Measurements from ENCODE around the gene DPP3.

The DPP3 gene

DNA sequence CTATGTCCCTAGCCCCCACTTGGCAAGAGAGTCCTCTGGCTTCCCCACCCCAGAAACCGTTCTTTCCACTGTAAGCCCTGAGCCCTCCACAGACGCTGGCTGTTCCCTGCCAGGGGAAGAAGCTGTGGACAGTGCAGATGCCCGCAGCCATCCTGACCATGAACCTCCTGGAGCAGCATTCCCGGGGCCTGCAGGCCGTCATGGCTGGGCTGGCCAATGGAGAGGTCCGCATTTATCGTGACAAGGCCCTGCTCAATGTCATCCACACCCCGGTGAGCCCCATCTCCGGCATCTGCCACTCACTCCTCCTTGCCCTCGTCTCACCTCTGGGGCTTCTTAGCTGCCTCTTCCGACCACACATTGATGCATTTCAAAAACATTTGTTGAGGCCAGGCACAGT is 43.4 kb downstream of the DPP3 start:
- H3K4me1 ChIP-seq, result no peaks in the 10 kb centered on the region
- no peak overlapping the region for H3K4me3 ChIP-seq (ENCODE audit: low read depth, low read length)
- DNase-seq, result no peak
- H3K9me3 ChIP-seq, result no peaks in the 10 kb centered on the region
- TF ChIP-seq, protein P1, sequence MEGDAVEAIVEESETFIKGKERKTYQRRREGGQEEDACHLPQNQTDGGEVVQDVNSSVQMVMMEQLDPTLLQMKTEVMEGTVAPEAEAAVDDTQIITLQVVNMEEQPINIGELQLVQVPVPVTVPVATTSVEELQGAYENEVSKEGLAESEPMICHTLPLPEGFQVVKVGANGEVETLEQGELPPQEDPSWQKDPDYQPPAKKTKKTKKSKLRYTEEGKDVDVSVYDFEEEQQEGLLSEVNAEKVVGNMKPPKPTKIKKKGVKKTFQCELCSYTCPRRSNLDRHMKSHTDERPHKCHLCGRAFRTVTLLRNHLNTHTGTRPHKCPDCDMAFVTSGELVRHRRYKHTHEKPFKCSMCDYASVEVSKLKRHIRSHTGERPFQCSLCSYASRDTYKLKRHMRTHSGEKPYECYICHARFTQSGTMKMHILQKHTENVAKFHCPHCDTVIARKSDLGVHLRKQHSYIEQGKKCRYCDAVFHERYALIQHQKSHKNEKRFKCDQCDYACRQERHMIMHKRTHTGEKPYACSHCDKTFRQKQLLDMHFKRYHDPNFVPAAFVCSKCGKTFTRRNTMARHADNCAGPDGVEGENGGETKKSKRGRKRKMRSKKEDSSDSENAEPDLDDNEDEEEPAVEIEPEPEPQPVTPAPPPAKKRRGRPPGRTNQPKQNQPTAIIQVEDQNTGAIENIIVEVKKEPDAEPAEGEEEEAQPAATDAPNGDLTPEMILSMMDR (IDR thresholded peaks at IDR 0.05; ENCODE audit: low read depth, low read length), result no peak
- no peaks in the 10 kb centered on the region for H3K27me3 ChIP-seq
- H3K36me3 ChIP-seq, result peaks cover 17% of the 10 kb centered on the region

DNA sequence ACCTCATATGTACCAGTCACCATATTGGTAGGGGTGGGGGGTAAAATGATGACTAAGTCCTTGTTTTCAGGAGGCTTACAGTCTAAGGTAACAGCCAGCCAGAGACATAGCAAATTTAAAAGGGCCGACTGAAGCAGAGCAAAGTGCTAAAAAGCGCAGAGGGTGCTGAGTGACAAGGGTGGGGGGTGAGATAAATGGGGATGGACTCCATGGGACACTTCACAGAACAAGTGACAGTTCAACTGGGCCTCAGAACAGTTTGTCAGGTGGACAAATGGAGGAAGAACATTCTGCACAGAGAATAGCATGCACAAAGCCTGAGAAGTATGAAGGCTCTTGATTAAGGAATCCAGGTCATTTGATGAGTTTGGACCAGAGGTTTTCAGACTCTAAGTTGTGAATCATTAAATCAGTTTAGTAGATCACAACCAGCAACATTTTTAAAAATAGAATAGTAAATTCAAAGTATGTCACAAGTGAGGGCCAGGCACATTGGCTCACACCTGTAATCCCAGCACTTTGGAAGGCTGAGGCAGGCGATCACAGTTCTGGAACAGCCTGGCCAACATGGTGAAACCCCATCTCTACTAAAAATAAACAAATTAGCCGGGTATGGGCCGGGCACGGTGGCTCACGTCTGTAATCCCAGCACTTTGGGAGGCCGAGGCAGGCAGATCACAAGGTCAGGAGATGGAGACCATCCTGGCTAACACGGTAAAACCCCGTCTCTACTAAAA is 44.2 kb downstream of the DPP3 start:
- peaks cover 17% of the 10 kb centered on the region for H3K36me3 ChIP-seq
- no peak for DNase-seq
- no peaks in the 10 kb centered on the region for H3K4me1 ChIP-seq

DNA sequence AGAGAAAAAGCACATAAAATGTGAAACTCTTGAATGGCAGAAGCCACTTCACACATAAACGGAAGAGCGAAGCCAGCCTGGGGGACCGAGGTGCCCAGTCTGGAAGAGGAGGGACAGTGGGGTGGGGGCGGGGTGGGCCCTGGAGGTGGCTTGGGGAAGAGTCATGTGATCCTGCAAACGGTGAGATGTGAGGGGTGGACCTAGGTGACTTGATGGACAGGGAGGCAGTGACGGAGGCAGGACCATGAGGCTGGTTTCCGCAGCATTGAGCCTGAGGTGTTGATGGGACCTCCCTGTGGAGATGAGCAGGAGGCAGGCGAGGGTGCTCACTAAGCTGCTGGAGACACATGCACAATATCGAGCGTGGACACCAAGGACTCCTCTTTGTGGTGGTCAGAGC is 48.8 kb downstream of the DPP3 start:
- TF ChIP-seq, protein P1 (IDR thresholded peaks at IDR 0.05; ENCODE audit: low read depth, low read length), result no peak

More for the DNA sequence above, 44.2 kb downstream of the DPP3 start:
- Histone ChIP-seq H3K4me3 (ENCODE audit: low read depth, low read length) (no peak overlapping the region), H3K27me3 (no peaks in the 10 kb centered on the region), H3K9me3 (no peaks in the 10 kb centered on the region)
- TF ChIP-seq, protein P1 (IDR thresholded peaks at IDR 0.05; ENCODE audit: low read depth, low read length), result no peak

DNA sequence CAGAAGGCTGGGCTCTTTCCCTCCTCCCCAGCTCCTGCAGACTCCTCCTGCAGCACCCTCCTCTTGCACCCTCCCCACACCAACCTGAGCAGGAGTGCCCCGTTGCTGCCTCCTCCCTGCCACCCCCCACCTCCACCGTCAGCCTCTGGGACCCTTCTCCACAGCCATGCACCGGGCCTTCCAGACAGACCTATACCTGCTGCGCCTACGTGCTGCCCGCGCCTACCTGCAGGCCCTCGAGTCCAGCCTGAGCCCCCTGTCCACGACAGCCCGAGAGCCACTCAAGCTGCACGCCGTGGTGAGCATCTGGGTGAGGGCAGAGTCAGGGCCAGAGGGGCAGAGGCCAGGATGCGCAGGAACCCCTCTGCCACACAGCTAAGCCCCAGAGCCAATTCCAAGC is 49.4 kb downstream of the DPP3 start:
- TF ChIP-seq, protein P1 (IDR thresholded peaks at IDR 0.05; ENCODE audit: low read depth, low read length), result no peak
- H3K9me3 ChIP-seq, result no peaks in the 10 kb centered on the region
- no peaks in the 10 kb centered on the region; the same call in 1 of the 2 replicates for H3K36me3 ChIP-seq
- no peaks in the 10 kb centered on the region for H3K27me3 ChIP-seq
- peaks cover 10% of the 10 kb centered on the region for H3K4me1 ChIP-seq
- no peak overlapping the region for H3K4me3 ChIP-seq (ENCODE audit: low read depth, low read length)
- DNase-seq, result no peak

More for the DNA sequence above, 48.8 kb downstream of the DPP3 start:
- no peaks in the 10 kb centered on the region; the same call in 1 of the 2 replicates for H3K36me3 ChIP-seq
- no peak overlapping the region for H3K4me3 ChIP-seq (ENCODE audit: low read depth, low read length)
- no peak for DNase-seq
- H3K9me3 ChIP-seq, result no peaks in the 10 kb centered on the region
- peaks cover 10% of the 10 kb centered on the region for H3K4me1 ChIP-seq
- H3K27me3 ChIP-seq, result no peaks in the 10 kb centered on the region

DNA sequence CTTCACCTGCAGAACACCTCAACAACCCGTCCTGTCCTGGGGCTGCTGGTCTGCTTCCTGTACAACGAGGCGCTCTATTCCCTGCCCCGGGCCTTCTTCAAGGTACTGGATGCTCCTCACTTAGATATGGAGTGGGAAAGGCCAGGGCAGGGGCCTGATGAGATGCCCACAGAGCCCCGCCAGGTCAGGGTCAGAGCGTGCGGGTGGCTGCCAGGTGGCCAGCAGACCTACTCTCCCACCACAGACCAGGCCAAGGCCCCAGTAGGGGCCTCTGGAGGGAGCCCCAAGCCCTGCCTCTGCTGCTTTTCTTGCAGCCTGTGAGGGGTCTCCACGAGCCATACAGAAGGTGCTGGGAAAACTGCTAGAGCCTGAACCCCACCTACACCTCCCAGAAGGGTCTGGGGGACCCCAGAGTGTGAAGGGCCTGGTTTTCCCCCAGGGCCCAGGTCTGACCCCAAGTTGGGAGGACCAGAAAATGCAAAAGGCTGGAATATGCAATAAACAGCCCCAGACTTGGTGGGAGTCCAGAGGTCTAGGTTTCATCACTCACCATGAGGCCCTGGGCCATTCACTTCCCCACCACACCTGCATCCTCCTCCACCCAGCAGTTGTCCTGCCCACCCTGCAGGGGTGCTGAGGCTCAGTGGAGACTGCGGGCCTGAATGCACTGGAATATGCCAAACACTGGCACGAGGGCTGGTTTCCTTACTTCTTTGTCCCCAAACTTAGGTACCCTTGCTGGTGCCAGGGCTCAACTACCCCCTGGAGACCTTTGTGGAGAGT is 50.9 kb downstream of the DPP3 start:
- no peak for DNase-seq
- no peaks in the 10 kb centered on the region for H3K27me3 ChIP-seq
- no peaks in the 10 kb centered on the region; the same call in 1 of the 2 replicates for H3K36me3 ChIP-seq
- H3K4me3 ChIP-seq (ENCODE audit: low read depth, low read length), result no peak overlapping the region
- peaks cover 10% of the 10 kb centered on the region for H3K4me1 ChIP-seq
- no peaks in the 10 kb centered on the region for H3K9me3 ChIP-seq
- TF ChIP-seq, protein P1 (IDR thresholded peaks at IDR 0.05; ENCODE audit: low read depth, low read length), result no peak

DNA sequence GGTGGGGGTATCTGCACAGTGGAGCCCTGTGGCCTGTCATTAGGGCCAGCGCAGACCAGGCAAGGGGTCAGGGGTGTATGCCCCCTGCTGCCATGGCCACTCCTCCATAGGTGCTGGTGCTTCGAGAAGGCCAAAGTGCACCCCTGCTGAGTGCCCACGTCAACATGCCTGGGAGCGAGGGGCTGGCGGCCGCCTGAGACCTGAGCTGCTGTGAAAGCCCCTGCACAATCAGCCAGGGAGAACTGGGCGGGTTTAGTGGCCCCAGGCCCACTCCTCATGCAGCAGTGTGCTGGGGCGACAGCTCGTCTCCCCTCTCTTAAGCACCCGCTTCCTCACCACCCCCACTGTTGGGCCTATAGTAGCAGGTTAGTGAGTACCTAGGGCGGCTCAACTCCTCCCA is 51.6 kb downstream of the DPP3 start:
- peaks cover 10% of the 10 kb centered on the region for H3K4me1 ChIP-seq
- TF ChIP-seq, protein P1 (IDR thresholded peaks at IDR 0.05; ENCODE audit: low read depth, low read length), result no peak
- H3K9me3 ChIP-seq, result no peaks in the 10 kb centered on the region
- no peak for DNase-seq
- H3K36me3 ChIP-seq, result no peaks in the 10 kb centered on the region; the same call in 1 of the 2 replicates
- H3K4me3 ChIP-seq (ENCODE audit: low read depth, low read length), result no peak overlapping the region
- no peaks in the 10 kb centered on the region for H3K27me3 ChIP-seq

All from BE2C (cell line).